NCI-H1105 treated with DMSO at 0.1 percent for 48 hours (cell line): ENCODE results near the gene FHIT.
"Not testable (repeated sequence)": the region's sequence is repeated elsewhere in the genome, so short reads cannot be mapped to it uniquely, and the experiment has no call there.

Experiments
- DNase-seq: peaks from one replicate; lab custom pipeline; 2025; lab: John Stamatoyannopoulos, UW

The FHIT gene

DNA sequence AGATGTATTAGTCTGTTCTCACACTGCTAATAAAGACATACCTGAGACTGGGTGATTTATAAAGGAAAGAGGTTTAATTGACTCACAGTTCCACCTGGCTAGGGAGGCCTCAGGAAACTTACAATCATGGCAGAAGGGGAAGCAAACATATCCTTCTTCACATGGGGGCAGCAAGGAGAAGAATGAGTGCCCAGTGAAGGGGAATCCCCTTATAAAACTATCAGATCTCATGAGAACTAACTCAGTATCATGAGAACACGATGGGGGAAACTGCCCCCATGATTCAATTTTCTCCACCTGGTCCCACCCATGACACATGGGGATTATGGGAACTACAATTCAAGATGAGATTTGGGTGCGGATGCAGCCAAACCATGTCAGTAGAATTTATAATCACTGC, 1316.7 kb downstream of the FHIT start:
- not testable (repeated sequence) for DNase-seq

DNA sequence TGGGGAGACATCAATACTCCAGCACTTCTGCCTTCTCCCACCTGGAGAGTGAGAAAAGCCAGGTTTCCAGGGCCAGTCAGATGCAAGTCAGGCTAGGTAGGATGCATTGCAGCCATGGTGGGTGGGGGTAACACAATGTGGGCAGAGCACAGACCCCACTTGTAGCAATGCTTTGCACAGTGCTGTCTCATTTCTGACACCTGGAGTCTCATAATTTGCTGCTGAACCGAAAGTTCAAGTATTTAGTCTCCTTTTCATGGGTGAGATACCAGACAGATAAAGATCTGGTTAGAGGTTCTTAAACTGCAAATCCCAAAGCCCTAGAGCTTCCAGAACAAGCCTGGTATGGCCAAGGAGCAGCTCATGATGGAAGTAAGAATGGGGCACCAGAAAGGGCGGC, 1321.1 kb downstream of the FHIT start:
- DNase-seq = no peak

DNA sequence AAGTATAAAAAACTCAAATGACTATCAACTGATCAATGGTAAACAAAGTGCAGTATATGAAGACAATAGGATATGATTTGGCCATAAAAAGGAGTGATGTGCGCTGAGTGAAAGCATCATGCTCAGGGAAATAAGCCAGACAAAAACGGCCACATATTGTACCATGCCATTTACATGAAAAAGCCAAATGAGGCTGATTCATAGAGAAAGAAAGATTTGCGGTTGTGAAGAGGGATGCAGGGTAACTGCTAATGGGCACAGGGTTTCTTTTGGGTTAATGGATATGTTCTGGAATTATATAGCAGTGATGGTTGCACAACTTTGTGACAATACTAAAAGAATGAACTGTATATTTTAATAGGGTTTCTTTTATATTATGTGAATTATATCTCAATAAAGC, 1324.2 kb downstream of the FHIT start:
- no peak for DNase-seq

DNA sequence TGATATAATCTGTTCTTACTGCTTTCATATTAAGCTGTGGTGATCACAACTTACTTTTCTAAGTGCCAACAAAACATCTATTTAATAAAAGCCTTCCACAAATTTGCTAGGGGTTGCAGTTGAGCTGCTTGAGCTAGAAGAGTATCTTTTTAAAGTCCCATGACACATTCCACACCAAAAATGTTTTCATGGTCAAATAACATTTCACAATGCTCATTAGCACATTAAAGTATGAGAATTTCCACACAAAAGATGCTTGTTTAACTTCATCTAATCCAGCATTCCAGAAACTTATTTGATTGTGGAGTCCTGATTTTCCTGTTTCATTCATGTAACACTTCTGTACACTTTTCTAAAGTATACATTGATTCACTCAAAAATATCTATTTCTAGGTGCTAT, 1325.3 kb downstream of the FHIT start:
- no peak for DNase-seq

DNA sequence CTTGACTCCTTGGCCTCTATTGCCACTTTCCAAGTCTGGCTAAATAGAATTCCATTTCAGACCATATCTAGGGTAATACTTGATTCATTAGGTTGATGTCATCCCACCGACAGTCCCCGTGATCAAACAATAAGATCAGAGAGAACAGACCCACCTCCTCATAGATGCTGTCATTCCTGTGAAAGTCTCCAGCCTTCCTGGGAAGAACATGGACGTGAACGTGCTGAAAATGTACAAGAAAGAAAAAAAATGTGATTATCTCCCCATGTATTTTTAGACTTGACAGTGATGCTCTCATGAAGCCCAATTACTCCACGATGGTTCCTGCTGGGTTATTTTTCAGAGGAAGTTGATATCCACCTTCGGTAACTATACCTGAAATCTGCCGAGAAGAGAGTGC, 1329.1 kb downstream of the FHIT start:
- DNase-seq = no peak

DNA sequence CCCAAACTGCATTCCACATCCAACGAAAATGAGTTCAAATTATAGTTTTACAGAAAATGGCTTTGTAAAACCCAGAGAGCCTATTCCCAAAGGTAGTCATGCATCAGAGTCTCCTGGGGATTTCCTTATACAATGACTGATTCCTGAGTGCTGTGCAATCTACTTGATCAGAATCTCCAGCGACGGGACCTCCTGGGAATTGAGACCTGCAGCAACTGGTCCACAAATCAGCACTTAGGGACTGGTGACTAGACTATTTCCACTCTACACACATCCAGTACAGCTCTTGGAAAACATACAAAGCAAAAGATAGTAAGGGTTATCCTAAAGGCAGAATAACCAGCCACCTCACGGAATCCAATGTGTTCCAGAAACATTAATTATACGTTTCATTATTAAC, 1330.4 kb downstream of the FHIT start:
- DNase-seq = no peak

DNA sequence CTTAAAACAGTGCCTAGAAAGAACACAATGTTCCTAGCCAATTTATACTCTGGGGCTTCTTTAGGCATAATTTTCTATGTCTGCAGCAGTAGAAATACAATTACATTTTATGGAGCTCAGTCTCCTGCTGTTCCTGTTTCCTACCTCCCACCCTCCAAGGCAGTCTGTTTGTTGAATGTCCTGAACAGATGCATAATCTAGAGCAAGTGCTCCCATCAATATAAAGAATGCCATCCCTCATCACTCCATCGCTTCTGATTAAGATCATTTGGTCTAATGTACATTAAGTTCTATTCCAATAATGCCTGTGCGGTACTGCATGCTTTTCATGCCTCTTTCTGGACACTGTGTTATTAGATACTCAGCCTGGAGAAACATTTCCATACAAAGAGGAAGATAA, 1331.7 kb downstream of the FHIT start:
- no peak for DNase-seq

DNA sequence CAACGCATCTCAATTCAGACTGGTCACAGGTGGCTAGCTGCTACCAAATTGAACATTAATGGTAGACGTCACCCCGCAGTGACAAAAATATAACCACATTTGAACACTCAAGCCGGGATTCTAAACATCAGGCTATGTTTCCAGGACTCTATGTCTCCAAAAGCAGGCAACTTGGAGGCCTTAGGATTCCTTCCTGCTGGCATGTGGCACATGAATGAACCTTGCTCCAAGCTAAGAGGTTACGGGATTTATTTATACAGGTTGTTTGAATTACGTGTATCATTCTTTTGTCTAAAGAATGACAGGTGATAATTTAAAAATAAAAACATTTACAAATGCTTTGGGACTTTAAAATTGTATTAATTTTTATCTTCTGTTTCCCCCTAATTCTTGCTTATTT, 1337.0 kb downstream of the FHIT start:
- no peak for DNase-seq

DNA sequence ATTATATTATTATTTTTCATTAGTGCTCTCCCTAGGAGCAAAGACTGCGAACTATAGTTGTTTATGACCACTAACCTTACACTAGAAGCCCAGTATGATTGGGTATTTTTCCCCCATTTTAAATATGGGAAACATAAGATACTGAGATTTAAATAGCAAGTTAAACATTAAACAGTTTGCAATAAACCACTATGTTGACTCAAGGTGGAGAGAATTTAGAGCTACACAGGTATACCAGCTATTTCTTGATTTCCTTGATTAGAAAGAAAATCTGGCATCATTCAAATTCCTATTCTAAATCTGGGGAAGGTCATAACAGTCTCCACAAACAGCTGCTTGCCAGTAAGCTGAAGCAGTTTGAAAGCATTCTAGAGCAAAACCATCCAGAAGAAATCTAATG, 1337.6 kb downstream of the FHIT start:
- no peak for DNase-seq

DNA sequence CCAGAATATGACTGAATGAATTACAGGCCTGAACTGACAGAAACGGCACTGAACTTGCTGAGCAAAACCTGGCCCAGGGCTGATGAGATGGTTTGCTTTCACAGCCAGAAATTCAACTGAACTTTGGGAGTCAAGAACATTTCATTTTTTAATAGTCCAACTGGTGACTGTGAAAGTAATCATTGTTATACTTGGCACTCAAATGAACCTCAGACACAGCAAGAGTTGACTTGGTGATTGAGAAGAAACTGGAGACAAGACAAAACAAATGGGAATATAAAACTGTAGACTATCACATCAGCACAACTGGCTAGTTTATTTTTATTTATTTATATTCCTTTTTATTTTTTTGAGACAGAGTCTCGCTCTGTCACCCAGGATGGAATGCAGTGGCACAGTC, 1342.6 kb downstream of the FHIT start:
- DNase-seq = no peak

DNA sequence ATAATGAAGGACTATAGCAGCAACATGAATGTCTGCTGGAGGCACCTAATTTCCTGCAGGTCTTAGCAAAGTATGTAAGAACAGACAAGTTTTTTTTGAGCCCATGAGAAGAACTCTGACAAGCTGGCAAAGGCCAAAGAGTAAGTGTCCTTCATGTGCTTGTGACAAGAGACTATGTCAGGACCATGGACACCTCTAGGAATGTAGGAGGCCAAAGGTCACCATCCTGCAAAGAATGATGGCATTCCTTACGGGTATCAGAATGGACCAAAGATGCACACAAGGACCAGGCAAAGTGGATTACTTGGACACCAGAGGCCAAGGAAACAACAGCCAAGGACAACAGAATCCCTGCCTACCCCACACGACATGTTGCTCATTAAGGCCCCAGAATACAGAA, 1343.0 kb downstream of the FHIT start:
- no peak for DNase-seq

DNA sequence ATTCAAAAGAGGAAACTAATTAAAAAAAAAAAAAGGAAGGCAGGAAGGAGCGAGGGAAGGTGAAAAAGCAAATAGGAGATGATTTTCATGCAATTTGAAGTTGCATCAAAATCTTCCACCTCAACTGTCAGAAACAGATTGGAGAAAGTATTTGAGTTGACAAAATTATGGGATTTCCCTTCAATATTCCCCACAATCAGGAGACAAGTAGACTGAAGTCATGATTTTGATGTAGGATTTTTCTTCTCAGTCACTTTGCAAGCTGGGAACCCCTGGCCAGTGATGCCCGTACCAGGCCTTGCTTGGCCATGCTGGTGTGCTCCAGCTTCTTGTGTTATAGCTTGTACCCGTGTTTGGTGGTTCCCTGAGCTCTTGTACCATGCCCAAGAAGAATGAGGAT, 1347.0 kb downstream of the FHIT start:
- no peak for DNase-seq

DNA sequence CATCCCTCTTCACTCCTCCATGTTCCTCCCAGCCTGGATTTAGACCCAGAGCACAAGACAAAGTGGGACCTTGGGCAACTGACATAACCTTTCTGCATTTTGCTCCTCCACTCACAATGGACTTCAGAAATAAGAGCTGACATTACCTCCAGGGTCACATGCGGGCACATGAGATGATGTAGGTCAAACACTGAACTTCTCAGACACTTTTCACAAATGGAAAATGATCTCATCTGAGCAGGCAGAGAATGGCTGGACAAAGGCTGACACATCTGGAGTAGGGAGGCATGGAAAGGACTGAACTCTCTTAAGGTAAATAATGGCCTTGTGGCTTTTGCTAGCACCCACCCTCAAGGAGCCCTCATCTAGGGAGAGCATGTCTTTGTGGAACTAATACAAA, 1352.2 kb downstream of the FHIT start:
- DNase-seq = no peak

DNA sequence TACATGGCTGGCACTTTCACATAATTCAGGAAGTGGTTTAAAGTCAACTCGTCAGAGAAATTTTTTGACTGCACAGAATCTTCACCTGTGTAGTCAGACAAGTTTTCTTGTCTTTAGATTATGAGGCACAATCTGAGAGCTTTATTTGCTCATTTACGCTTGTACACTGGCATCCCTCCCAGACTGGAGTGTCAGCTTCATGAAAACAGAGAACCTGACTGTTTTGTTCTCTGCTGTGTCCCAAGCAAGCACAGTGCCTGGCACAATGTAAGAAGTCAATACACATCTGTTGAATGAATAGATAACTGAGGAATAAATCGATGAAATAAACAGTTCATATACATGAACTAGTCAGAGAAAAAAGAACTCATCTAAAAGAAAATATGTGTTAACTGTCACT, 1355.3 kb downstream of the FHIT start:
- DNase-seq = no peak

DNA sequence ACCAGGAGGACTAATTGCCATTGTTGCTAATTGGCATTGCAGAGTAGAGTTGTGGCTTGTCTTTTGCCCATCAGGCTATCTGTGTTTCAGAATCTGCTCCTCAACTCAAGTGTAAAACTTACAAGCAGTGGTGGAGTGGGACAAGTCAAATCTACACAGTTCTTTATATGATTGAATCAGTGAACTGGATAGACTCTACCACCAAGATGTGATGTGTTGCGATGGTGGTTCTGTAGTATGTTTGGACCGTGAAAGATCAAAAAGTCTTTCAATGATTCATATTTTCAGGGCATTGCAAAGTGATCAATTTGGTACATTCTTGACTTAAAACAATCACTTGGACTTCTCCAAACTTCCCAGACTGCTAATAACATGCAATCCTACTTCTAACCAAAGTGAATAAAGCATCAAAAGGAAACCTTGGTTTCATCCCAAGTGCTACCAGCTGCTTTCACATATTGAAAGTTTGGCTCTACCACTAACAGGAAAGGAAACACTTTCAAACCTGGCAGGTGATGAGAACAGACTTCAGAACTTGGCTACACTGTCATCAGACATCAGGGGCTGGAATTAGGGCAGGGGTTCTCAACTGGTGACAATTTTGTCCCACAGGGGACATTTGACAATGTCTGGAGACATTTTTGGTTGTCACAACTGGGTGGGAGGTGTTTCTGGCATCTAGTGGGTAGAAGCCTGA, 1356.7 kb downstream of the FHIT start:
- DNase-seq = no peak

DNA sequence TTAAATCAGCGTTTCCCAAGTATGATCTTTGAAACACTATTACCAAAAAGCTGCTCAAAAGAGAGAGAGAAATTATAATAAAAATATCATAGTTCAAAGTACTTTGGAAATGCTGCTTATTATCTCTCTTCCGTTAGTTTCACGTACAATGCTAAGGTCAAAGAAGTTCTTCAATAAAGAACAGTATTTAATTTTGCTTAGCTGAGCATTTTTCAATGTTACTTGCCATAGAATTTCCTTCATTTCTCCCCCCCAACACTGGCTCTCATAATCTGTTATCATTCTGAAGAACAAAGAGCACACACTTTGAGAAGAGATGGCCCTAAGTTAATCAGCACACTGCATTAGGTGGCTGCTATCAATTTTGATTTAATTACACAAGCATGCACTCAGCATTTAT, 1360.6 kb downstream of the FHIT start:
- DNase-seq = no peak

DNA sequence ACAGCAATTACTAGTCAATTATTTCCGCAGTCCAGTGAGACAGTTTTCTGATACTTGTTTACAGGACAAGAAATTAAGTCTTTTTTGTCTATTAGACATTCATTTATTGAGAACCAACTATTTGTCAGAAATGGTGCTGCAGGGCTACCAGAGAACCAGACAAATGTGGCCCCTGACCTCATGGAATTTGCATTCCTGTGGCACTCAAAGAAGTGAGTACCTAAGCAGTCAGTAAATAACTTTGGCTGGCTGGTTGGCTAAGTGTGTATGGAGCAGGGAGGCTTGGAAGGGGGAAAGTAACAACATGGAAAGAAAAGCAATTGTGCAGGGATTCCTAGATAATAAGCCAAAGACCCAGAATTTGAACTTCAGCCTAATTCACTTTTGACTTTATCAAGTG, 1364.5 kb downstream of the FHIT start:
- DNase-seq = no peak

DNA sequence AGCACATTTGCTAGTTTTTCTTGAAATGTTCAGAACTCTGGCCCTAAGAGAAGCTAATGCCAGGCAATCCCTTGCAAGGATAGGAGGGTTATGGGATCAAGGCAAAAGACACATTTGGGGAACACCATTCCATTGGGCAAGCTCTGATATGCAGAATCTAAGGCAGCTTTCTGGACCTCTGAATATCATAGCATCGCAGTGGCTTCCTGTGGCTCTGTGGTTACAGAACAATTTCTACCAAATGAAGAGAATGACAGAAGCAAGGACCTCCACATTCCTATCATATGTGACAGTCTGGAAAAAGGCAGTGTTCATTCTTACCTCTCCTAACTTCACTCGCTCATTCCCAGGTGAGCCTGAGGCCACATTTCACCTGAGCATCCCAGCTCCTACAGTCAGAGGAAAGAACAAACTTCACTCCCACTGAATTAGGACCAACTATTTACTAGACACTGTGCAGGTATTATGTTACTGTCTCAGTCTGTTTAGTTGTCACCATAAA, 1365.3 kb downstream of the FHIT start:
- no peak for DNase-seq

DNA sequence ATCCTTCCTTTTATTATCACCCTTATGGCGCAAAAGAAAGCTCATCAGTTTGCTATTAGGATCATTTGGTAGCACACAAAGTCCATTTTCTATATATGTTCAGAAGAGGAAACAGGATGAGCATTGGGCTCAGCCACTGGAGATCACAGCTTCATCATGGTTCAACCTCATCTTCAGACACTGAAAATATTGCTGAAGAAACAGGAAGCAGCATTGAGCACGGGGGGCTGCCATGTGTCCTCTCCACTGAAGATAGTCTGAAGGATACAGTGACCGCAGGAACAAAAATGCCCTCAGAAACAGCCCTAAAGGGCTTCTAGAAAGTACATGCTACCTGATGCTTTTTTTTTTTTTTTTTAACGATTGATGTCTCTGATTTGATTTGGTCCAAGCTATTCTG, 1366.2 kb downstream of the FHIT start:
- no peak for DNase-seq

DNA sequence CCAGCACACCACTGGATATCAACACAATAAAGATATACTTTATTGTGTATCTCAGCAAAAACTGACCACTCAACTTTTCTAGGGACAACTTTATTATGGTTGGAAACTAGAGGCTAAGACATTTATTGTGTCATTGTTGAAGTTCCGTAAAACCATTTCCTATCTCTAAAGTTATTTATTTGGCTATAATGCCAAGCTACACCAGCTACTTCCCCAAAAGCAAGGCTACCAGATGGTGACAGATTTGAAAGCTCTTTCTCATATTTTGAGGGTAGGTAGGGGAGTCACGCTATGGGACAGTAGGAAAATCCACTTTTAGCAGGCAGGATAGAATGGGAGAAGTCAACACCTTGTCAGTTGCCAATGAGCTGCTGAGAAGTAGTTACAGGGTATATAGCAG, 1366.8 kb downstream of the FHIT start:
- no peak for DNase-seq

DNA sequence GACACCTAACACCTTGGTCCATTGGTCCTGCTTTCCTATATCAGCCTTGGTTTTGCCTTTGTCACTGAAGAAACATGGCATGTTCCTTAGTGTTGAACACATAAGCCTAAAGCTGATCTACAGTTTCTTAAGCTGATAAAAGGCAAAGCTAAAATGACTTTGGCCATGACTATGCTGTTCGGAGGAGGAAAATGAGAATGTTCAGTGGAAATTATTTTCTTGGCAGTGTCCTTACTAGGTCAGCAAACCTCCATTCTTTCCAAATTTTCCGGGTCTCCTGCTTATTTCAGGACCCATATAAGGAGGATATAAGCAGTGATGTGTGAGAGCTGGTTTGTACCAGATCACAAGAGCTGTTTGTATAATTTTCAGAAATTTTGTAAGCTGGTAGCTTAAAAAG, 1368.5 kb downstream of the FHIT start:
- no peak for DNase-seq

DNA sequence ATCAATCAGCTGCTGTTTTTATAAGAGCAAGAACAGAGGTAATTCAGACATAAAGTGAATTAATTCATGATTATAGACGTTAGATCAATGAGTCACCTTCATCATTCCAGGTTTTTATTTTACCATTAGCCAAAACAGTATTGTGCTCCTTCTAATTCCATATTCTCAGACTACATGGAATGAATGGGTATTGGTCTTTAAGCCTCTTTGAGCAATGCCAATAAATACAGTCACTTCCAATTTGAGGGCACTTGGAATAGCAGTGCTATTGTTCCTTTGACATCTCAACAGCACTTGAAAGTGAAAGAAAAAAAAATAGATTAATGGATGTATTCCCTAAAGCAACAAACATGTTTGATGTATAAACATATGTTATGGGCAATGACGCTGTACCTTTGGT, 1370.5 kb downstream of the FHIT start:
- peak; percentile 68 for DNase-seq

DNA sequence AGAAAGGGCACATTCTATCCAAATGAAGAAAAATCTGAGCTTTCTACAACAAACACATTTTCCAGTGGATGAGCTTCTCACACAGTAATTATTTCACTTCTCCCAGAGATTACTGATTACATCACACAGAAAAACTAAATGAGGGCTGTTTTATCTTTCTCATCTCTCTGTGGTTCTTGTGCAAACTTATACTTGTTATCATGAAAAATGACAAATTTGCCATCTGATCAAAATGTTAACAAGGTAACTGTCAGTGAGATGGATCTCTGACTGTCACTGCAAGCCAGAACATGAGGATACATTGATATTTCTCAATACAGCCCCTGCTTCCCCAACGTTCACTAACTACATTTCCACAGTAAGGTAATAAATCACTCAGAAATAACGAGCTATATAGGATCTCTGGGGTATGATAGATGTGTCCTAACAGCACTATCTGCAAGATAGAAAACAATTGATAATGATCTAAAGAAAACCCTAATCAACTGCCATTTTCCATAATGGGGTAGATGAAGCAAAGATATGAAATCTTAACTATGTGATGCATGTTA, 1372.1 kb downstream of the FHIT start:
- peak; percentile 4 for DNase-seq

DNA sequence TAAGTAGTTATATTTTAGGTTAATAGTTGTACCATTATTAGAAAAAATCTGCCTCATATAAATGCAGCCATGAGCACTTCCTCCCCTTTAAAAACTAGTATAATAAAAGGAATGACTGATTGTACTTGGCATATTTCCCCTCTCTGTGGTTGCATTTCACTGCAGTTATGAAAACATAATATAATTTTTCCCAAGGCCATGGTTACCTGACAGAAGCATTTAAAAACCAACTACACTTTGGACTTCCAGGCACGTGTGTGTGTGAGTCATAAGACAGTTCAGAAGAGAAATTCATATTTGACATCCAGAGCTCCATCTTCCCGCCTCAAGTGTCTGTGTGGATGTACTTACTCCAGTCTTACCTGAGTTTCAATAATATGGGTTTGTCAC, 1373.2 kb downstream of the FHIT start:
- DNase-seq = no peak
